IMR-90 (cell line): ENCODE data around the gene TROAP. TPM values are rescaled to one million over a fixed set of nuclear protein-coding genes. Genes with fewer than 3 reads are reported as not detected.

ENCODE experiments used
- ATAC-seq: fragments of 200-7000 bp; cut with Tn5 transposase; 2 replicates; pipeline ENCODE4 v1.9.1; 2020; ENCODE audit warnings: low read depth, mild to moderate bottlenecking, moderate library complexity
- BruUV-seq: library from RNA; stranded (reverse); fragments of 400-500 nt; replicated peaks from 2 replicates; lab custom pipeline; 2021; lab: Mats Ljungman, UMichigan
- CTCF ChIA-PET: fragments of 300-600 bp; formaldehyde crosslinking; extraction: SDS; loops from one replicate; lab custom pipeline; 2021; ENCODE audit warnings: antibody characterized with exemption; lab: Yijun Ruan, JAX
- POLR2A ChIA-PET: fragments of 300-600 bp; sonication (Branson Sonifier 250); formaldehyde crosslinking; loops from one replicate; lab custom pipeline; 2022; ENCODE audit warnings: antibody characterized with exemption; ENCODE audit not compliant: unreplicated experiment; lab: Charles Lee
- DNase-seq: peaks from one replicate; pipeline ENCODE4 v3.0.0; 2013
- H2AFZ ChIP-seq: replicated peaks from 2 replicates; pipeline ENCODE3; 2013; ENCODE audit warnings: low read length, mild to moderate bottlenecking; ENCODE audit not compliant: poor library complexity
- H2AK5ac ChIP-seq: 2 replicates; pipeline ENCODE4 v1.6.1; 2013; ENCODE audit warnings: low read depth, low read length, inconsistent platforms
- H2AK9ac ChIP-seq: replicated peaks from 2 replicates; pipeline ENCODE3; 2013; ENCODE audit warnings: mild to moderate bottlenecking, low read depth, low read length, moderate library complexity; ENCODE audit not compliant: poor library complexity
- H2BK120ac ChIP-seq: 2 replicates; pipeline ENCODE4 v1.6.1; 2013; ENCODE audit warnings: low read depth, low read length, inconsistent platforms
- H2BK15ac ChIP-seq: 3 replicates; pipeline ENCODE4 v1.6.1; 2013; ENCODE audit warnings: low read depth, low read length, inconsistent platforms
- H2BK20ac ChIP-seq: 2 replicates; pipeline ENCODE4 v1.6.1; 2013; ENCODE audit warnings: low read depth, mild to moderate bottlenecking, inconsistent platforms, low read length, moderate library complexity
- H2BK5ac ChIP-seq: 2 replicates; pipeline ENCODE4 v1.6.1; 2013; ENCODE audit warnings: mild to moderate bottlenecking, low read depth, low read length, inconsistent platforms; ENCODE audit not compliant: poor library complexity, severe bottlenecking
- H3K14ac ChIP-seq: replicated peaks from 2 replicates; pipeline ENCODE4 v1.6.1; 2013; ENCODE audit warnings: low read depth, low read length, inconsistent platforms
- H3K18ac ChIP-seq: 2 replicates; pipeline ENCODE4 v1.6.1; 2013; ENCODE audit warnings: low read depth, low read length, control low read depth
- H3K23ac ChIP-seq: 2 replicates; pipeline ENCODE4 v1.6.1; 2013; ENCODE audit warnings: low read depth, low read length, inconsistent platforms
- H3K27ac ChIP-seq: 2 replicates; pipeline ENCODE4 v1.5.1; 2013; ENCODE audit warnings: mild to moderate bottlenecking, control low read depth, low read length; ENCODE audit not compliant: insufficient read depth
- H3K27me3 ChIP-seq: 2 replicates; pipeline ENCODE4 v1.6.1; 2013; ENCODE audit warnings: low read length; ENCODE audit not compliant: control insufficient read depth, insufficient read depth
- H3K36me3 ChIP-seq: 2 replicates; pipeline ENCODE4 v1.6.1; 2013; ENCODE audit warnings: low read length, mixed read lengths; ENCODE audit not compliant: control insufficient read depth, insufficient read depth
- H3K4ac ChIP-seq: 2 replicates; pipeline ENCODE4 v1.6.1; 2013; ENCODE audit warnings: low read depth, low read length, inconsistent platforms
- H3K4me1 ChIP-seq: 2 replicates; pipeline ENCODE4 v1.6.1; 2013; ENCODE audit warnings: low read length, mixed read lengths; ENCODE audit not compliant: control insufficient read depth, insufficient read depth
- H3K4me2 ChIP-seq: 2 replicates; pipeline ENCODE4 v1.6.1; 2013; ENCODE audit warnings: low read depth, mild to moderate bottlenecking, control low read depth, low read length, moderate library complexity
- H3K4me3 ChIP-seq: 2 replicates; pipeline ENCODE4 v1.5.1; 2013; ENCODE audit warnings: low read depth, mild to moderate bottlenecking, control low read depth, low read length, moderate library complexity; ENCODE audit not compliant: insufficient read depth
- H3K56ac ChIP-seq: 2 replicates; pipeline ENCODE4 v1.6.1; 2013; ENCODE audit warnings: low read length, inconsistent platforms; ENCODE audit not compliant: insufficient read depth; ENCODE audit errors: extremely low read depth
- H3K79me1 ChIP-seq, 2 experiments: 2 replicates each; pipeline ENCODE4 v1.6.1; 2013; ENCODE audit warnings: low read length in 2 of 2, inconsistent platforms in 1 of 2, low read depth in 1 of 2
- H3K9ac ChIP-seq: 2 replicates; pipeline ENCODE4 v1.6.1; 2013; ENCODE audit warnings: low read depth, low read length, control low read depth
- H3K9me1 ChIP-seq: 2 replicates; pipeline ENCODE4 v1.6.1; 2013; ENCODE audit warnings: low read length, inconsistent platforms; ENCODE audit not compliant: insufficient read depth
- H3K9me3 ChIP-seq: 2 replicates; pipeline ENCODE4 v1.6.1; 2013; ENCODE audit warnings: low read length; ENCODE audit not compliant: control insufficient read depth, insufficient read depth
- H4K20me1 ChIP-seq: 2 replicates; pipeline ENCODE4 v1.6.1; 2013; ENCODE audit warnings: low read length, inconsistent platforms; ENCODE audit not compliant: insufficient read depth
- H4K5ac ChIP-seq: 2 replicates; pipeline ENCODE4 v1.6.1; 2013; ENCODE audit warnings: mild to moderate bottlenecking, low read depth, low read length, control low read depth
- H4K8ac ChIP-seq, 2 experiments: 2 replicates each; pipeline ENCODE4 v1.6.1; 2013; ENCODE audit warnings: low read depth in 2 of 2, low read length in 2 of 2, control low read depth in 1 of 2, inconsistent platforms in 1 of 2
- H4K91ac ChIP-seq: 2 replicates; pipeline ENCODE4 v1.6.1; 2013; ENCODE audit warnings: low read depth, low read length, inconsistent platforms; ENCODE audit not compliant: insufficient read depth
- CTCF ChIP-seq: conservative IDR thresholded peaks from 2 replicates; pipeline ENCODE4 v1.5.1; 2012; ENCODE audit warnings: mild to moderate bottlenecking, low read depth, low read length, improper control_type of control experiment
- ELK1 ChIP-seq: fragments of 150-350 bp; IDR thresholded peaks from 2 replicates; pipeline ENCODE4 v1.6.1; 2016; ENCODE audit warnings: low read depth, mild to moderate bottlenecking, low read length, moderate library complexity, borderline replicate concordance
- WGBS, 2 experiments: methylation state at CpG; one replicate each; pipeline versions ENCODE4 v1.1.5 to v1.1.7; 2013; ENCODE audit warnings: missing lambda C conversion rate in 2 of 2; ENCODE audit not compliant: insufficient read length in 1 of 2; ENCODE audit errors: extremely low coverage in 2 of 2; 5-methylcytosine and 5-hydroxymethylcytosine counted together
- dilution Hi-C: fragments of 300-500 bp; cut with HindIII; formaldehyde crosslinking; loops from one replicate; pipeline ENCODE4 v1.14.3; 2018; ENCODE audit warnings: low sequenced_read_pairs; ENCODE audit not compliant: unreplicated experiment
- in situ Hi-C: fragments of 300-500 bp; cut with MboI; formaldehyde crosslinking; loops from 3 replicates; pipeline ENCODE4 v1.14.3; 2019; ENCODE audit warnings: low sequenced_read_pairs, inconsistent platforms, mixed read lengths
- intact Hi-C: fragments of 100-400 bp; cut with micrococcal nuclease; formaldehyde crosslinking; loops from 2 replicates; pipeline ENCODE4 v1.10.0; 2022
- polyA plus RNA-seq, 3 experiments: library from polyadenylated mRNA; depleted of rRNA; stranded (reverse); fragments of >200 nt; gene quantifications; 2 replicates each; pipeline ENCODE4 v1.2.3, GENCODE V29; 2012; ENCODE audit warnings: low replicate concordance in 1 of 3
- total RNA-seq: library from RNA; depleted of rRNA; stranded (reverse); fragments of >200 nt; gene quantifications from 2 replicates; pipeline ENCODE4 v1.2.3, GENCODE V29; 2012

TROAP gene
- total and polyA plus RNA-seq, 2 of the 4 experiments (the other 2 are of a cell fraction): 21.5 to 29.3 TPM

- Histone ChIP-seq H3K4me1 (peaks cover 6% of the 10 kb centered on the region; the same call in 1 of the 2 replicates), H3K9me3 (no peaks in the 10 kb centered on the region), H2BK20ac (no peak overlapping the region), H3K27ac (no peak overlapping the region), H3K9me1 (peaks cover 4% of the 10 kb centered on the region; the same call in 1 of the 2 replicates), H3K14ac (peak overlapping the region; percentile 34; the same call in 1 of the 2 replicates), H3K56ac (no peak overlapping the region), H2BK5ac (peak overlapping the region; percentile 41), H2BK15ac (no peak overlapping the region; the same call in 2 of the 3 replicates), H2AK5ac (0 out of 2 replicates have a peak overlapping the region, but pooled peaks have one; percentile 29), H3K27me3 (no peaks in the 10 kb centered on the region), H4K5ac (peak overlapping the region; percentile 7; the same call in 1 of the 2 replicates), H3K9ac (peak overlapping the region; percentile 16; the same call in 1 of the 2 replicates), H3K4me2 (peak overlapping the region; percentile 84), H3K23ac (peak overlapping the region; percentile 26; the same call in 1 of the 2 replicates), H2AK9ac (no peak overlapping the region), H3K79me1 (peaks cover 3 to 54% of the 10 kb centered on the region in 2 experiments; a peak in 2 of 4 replicates), H3K4ac (peak overlapping the region; percentile 58; the same call in 1 of the 2 replicates), H4K91ac (no peak overlapping the region), H3K4me3 (peak overlapping the region; percentile 24; the same call in 1 of the 2 replicates), H2AFZ (no peak overlapping the region), H2BK120ac (no peak overlapping the region), H4K20me1 (peaks cover 40% of the 10 kb centered on the region), H3K18ac (peak overlapping the region; percentile 32; the same call in 1 of the 2 replicates), H3K36me3 (peaks cover 4% of the 10 kb centered on the region), H4K8ac (peak overlapping the region; percentile 14 to 15; a peak in 2 of 4 replicates)
- TF ChIP-seq CTCF: peak; percentile 41
- no peak for TF ChIP-seq ELK1
- ChIA-PET POLR2A (no interaction called here), CTCF (interaction anchor here (0.6 to 2.6 kb wide), 2 partner anchors 11 to 144 kb away, joined by 4 to 7 read pairs; no protein-coding TSS in a partner anchor)
- dilution Hi-C loops: loop anchor here (25.0 kb wide), 1 partner anchor 143 kb away; no protein-coding TSS in a partner anchor
- WGBS, 2 experiments: 76% methylated on average over 2 of the region's 6 CpGs; no CpG with 5 or more reads in 1 of the 2 experiments
- intact Hi-C loops: no loop called here
- BruUV-seq: TSS peak; percentile 17
- in situ Hi-C loops: no loop called here
- ATAC-seq: no peak
- DNase-seq: peak; percentile 54
Observed at GRCh38 chr12:49369411-49370145, 46.5 kb downstream of the TROAP start.
